ENCODE results near the gene MYH14.
"Not testable (repeated sequence)": the region's sequence is repeated elsewhere in the genome, so short reads cannot be mapped to it uniquely, and the experiment has no call there.

Gene MYH14

DNA sequence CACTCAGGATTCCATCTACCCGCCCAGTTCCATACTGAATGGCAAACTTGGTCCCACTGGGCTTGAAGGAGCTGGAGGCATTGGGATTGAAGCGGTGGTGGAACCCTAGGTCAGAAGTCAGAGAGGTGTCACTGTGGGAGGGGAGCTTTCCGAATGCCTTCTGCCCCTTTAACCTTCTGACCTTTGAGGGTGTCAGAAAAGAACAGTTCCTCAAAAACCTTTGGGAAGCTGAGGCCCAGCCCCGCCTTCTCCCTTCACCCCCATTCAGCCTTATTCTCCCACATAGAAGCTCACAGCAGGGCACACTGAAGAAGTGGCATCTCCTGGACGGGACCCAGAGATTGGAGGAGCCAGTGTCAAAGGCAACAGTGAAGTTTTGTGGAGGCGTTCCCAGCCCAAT is 133.6 kb downstream of the MYH14 start:
- not testable (repeated sequence) for DNase-seq

DNA sequence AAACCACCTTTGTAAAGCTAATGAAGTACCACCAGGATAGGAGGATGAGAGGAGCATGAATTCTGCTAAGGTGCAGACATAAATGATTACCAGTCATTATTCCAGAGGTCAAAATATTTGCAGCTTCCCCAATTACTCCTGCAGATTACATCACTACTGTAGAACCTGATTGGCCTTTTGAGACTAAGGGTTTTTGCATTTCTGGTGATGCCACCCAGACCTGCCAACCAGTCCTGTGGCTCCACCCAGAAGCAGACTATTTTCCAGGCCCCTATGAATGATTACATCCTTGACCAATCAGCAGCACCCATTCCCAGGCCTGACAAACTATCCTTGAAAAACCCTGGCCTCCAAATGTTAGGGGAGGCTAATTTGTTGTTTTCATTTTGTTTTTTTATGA is 136.9 kb downstream of the MYH14 start:
- DNase-seq, result no peak

DNA sequence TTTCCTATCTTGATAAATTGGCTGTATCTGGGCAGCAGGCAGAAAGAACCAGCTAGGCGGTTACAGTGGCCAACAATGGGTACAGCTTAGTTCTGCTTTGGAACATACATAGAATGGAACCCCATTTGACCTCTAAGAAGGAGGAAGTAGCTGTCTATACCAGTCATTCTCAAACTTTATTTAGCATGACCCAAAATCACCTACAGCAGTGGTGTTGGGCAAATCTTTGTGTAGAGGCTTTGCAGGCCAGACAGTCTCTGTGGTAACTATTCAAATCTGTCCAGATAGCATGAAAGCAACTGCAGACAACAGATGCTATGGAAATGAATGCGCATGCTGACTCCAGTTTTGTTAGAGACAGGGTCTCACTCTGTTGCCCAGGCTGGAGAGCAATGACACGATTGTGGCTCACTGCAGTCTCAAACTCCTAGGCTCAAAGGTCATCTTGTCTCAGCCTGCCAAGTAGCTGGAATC is 137.7 kb downstream of the MYH14 start:
- DNase-seq, result no peak

DNA sequence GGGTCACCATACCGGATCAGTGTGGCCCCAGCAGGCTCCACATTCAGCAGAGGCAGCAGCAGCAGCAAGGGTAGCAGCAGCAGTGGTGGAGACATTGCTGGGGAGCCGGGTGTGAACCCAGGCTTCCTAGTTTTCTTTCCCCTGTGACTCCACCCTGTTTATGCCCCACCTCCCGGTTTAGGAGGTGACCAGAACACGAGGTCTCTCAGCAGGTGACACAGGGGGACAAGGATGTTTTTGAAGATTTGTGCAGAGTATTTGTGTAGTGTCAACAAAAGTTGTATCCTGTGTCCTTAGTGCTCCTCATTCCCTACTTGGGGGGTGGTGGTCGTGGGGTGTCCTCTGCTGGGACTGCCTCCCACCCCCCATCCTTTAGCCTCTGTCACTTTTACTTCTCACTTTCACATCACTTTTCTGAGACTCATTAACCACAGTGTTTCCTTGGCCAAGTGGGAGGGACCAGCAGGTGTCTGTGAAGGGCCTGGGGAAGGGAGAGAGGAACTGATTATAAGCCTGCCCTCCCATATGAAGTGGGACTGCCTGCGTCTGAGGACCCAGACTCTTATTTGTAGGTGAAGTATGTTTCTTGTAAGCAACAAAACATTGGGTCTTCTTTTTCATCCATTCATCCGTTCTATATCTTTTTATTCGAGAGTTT is 141.4 kb downstream of the MYH14 start:
- no peak for DNase-seq

DNA sequence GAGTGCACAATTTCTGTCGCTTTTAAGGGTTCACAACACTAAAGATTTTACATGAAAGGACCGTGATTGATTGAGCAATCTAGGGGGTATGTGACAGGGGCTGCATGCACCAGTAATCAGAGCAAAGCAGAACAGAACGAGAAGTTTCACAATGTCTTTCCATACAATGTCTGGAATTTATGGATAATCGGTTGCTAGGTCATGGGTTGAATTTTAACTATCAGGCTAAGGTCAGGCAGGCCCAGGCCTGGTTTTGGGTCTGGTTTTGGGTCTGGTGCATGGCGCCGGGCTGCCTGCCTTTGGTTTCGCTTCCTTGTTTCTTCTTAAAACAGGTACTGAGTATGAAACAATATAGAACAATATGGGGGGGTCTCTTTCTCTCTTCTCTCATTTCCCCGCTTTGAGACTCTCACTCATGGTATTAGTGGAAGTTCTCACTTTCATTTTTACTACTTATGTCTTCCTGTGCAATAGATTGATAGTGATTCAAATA is 143.7 kb downstream of the MYH14 start:
- DNase-seq, result not testable (repeated sequence)

DNA sequence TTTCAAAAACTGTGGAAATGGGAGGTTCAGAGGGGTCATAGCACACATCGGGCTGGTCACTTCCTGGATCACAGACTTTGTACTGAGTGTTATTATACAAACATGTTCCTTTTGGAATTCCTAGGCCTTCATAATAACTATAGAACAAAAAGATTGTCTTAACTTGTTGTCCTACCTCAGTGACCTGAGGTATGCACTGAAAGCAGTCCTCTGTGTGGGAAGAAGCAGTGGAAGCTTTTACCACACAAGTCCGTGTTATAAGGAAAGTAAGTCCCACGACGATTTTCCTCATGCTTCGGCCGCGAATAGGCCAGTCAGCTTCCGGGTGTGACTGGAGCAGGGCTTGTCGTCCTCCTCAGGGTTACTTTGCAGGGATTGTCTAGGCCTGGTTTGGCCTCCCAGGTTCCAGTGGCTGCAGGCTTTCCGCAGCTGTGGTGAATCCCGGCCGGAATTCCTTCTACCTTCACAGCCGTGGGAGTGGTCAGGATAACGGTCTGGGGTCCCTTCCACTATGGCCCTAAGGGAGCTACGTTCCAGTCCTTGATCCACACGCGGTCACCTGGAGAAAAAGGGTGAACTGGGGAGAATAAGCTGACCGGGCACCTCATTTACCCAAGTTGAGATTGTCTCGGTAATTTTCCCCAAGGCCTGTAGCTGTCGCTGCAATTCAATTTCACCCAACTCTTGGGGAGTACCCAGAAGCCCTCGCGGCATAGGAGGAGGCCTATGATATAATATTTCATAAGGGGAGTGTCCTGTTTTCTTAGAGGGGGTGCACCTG is 146.0 kb downstream of the MYH14 start:
- no peak for DNase-seq

DNA sequence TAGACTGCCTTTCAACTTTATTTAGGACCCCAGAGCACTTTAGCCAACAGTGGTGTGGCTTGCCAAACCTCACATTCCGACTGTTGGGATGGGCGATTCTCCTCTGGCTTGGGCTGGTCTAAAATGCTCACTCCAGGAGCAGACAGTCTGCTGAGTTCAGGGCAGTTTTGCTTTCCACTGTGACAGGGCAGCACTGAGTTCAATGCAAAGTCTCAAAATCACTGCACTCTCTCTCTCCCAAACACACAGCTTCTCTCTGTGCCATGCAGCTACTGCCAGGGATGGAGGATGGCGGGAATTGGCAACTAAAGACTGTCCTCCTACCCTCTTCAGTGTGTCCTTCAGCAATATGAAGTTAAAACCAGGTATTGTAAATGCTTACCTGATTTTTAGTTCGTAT is 148.8 kb downstream of the MYH14 start:
- no peak for DNase-seq

DNA sequence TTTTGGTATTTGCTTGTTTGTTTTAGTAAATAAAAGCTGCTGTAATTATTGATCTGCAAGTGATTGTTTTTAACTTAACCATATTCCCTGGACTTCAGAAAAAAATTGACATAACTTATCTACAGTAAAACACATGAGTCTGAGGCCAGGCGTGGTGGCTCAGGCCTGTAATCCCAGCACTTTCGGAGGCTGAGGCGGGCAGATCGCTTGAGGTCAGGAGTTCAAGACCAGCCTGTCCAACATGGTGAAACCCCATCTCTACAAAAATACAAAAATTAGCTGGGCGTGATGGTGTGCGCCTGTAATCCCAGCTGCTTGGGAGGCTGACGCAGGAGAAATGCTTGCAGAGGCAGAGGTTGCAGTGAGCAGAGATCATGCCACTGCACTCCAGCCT is 150.1 kb downstream of the MYH14 start:
- DNase-seq, result not testable (repeated sequence)

DNA sequence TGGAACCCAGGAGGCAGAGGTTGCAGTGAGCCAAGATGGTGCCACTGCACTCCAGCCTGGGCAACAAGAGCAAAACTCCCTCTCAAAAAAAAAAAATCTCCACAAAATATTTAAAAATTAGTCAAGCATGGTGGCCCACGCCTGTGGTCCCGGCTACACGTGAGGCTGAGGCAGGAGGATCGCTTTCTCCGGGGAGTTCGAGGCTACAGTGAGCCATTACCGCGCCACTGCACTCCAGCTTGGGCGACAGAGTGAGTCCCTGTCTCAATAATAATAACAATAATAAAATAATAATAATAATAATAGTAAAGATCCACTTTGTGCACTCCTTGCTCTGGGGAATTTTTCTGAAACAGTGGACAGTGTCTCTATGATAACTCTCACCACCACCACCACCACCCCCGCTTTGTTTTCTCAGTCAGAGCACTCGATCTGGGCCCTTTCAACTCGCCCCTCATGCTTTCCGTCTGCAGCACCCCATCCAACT is 153.3 kb downstream of the MYH14 start:
- no peak for DNase-seq

DNA sequence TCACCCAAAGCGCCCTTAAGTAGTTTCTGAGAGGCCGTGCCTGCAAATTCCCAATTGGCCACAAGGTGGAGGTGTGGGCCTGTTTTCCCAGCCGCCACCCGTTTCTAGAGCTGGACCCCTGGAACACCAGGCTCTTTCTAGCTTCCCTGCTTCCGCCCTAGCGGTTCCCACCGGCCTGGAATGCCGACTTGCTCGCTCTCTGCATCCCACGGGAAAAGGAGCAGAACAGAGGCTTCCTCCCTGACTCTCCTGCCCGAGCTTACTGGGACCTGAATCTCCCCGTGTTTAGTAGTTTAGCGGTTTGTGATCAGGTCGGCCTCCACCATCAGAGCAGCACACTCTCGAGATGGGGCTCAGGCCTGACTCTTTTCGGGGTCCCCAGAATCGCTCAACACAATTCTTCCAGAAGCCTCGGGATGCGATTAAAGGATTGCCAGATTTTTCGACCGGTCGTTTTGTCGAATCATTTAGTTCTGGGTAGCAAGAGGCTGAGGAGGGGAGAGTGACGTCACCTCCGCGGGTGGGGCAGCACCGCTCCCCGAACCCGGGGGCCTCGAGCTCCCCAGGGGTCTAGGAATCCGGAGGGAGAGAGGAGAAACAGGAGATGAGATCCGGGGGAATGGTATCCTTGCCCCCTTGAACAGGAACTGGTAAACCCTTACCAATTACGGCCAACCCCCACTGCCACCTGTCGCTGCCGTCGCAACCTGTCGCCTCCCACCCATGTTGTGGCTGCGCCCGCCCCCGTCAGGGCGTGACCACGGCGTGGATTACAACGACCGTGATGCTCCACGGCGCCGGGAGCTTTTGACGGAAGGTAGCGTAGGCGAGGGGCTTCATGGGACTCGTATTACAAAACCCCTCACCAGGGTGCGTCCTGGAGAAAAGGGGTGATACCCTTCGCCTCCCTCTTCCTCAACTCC is 154.0 kb downstream of the MYH14 start:
- peak; percentile 80 for DNase-seq

DNA sequence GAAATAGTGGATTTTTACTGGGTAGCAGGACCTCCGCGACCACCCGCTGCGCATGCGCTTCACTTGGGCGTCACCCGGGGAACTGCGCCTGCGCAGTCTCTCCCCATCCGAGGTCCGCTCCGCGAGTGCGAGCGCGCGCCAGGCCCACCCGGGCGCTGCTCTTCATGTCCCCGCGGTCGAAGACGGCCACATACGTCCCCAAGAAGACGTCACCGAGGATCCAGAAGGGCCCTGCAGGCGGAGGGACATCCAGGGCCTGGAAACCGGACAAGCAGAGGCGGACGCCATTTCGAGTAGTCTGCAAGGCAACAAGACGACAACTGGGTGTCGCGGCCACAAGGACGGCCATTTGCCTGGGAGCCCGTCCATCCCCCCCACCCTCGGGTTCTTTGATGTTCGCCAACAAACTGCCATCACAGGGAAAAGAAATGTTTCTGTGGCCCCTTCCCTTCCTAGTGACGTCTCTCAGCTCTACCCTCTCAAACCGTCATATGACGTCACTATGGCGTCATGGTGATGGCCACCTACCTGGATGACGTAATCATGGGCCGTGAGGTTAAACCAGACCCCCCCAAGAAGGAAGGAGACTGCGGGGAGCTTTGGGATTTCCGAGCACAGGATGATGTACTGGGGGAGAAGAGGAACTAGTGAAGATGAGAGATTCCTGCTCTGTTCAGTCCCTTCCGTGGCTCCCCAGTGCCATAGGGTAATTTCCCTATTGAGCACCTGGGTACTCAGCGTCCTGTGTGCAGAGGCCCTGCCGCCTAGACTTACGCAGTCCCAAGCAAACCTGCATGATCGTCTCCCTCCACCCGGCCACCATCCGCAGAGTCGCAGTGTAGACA is 155.3 kb downstream of the MYH14 start:
- DNase-seq, result peak; percentile 71

DNA sequence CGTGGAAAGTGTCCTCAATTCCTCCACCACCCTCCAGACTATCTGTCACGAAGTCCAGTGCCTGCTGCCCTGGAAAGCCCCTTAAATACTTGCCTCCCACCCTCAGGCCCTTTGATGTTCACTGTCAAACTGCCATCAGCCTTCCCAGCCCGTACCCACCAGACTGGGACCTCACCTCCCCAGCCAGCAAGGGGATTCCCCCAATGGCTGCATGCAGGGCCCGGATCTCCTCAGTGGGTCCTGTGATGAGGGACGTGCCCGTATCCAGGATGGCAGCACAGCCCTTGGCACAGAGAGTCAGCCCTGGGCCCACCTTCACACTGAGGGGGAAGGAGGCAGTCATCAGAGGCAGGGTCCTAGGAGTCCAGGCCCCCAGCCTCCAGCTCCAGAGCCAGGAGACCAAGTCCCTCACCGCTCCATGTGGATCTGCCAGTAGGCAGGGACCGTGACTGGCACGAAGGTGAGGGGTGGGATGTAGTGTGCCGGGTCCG is 156.0 kb downstream of the MYH14 start:
- no peak for DNase-seq

All from activated CD4-positive, alpha-beta T cell treated with anti-CD3 and anti-CD28 coated beads for 1 hour (primary cell).